ENCODE results near the gene DUSP2.

DNA sequence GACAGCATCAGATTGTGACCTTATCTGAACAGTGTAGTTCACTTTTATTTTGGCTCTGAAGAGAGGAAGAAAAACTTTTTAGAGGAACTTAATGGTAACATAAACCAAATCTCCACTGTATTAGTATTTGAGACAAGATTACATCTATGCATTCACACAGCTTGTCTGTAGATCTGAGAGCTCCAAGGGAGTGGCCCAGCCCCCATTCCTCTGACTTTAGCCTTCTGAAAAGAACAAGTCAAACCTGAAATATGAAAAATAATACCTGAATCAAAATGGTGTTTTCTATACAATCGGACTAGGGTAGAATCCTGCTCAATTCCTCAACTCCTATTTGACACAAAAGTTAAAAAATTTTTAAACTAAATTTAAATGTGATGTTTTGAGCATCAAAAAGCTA lies 40.3 kb upstream of the DUSP2 start:
- TF ChIP-seq POLR2A (IDR thresholded peaks at IDR 0.05; ENCODE audit: low read depth, low read length) (no peak), HSF1 (IDR thresholded peaks at IDR 0.05; ENCODE audit: low read depth, low read length) (no peak), SPI1 (IDR thresholded peaks at IDR 0.05; ENCODE audit: borderline replicate concordance, insufficient read depth, low read depth, low read length) (no peak)

Measured in GM12878 (cell line).